ENCODE data around the gene FAM117B.

GRCh38 chr2:202754936-202755335, 120.2 kb downstream of the FAM117B start:
- TF ChIP-seq CTCF (IDR thresholded peaks at IDR 0.05): no peak
- no peak for TF ChIP-seq POLR2A (IDR thresholded peaks at IDR 0.05)
